SK-N-SH (cell line): ENCODE data around the gene MACROD2. TPM values are rescaled to one million over a fixed set of nuclear protein-coding genes. Genes with fewer than 3 reads are reported as not detected.

ENCODE experiments used
- CTCF ChIA-PET: fragments of 300-600, 350-600 bp; formaldehyde crosslinking; extraction: SDS; loops from one replicate; lab custom pipeline; 2021; lab: Yijun Ruan, JAX
- POLR2A ChIA-PET: fragments of 350-600 bp; sonication (Branson Sonifier 250); formaldehyde crosslinking; extraction: SDS; loops from one replicate; lab custom pipeline; 2020; ENCODE audit warnings: antibody characterized with exemption, inconsistent platforms; lab: Yijun Ruan, JAX
- DNase-seq: peaks from one replicate; pipeline ENCODE4 v3.0.0; 2012
- H2AFZ ChIP-seq: fragments of 200-600 bp; sonication (generic); 2 replicates; pipeline ENCODE4 v1.8.1; 2016; ENCODE audit warnings: antibody characterized with exemption, mild to moderate bottlenecking, low read depth
- H3F3A ChIP-seq: fragments of 200-600 bp; sonication (generic); replicated peaks from 2 replicates; pipeline ENCODE3; 2016; ENCODE audit warnings: antibody characterized with exemption, mild to moderate bottlenecking; ENCODE audit not compliant: insufficient read depth
- H3K27ac ChIP-seq, 2 experiments: fragments of 200-500 bp in 1 of 2; fragments of 200-600 bp in 1 of 2; sonication (Bioruptor generic) in 1 of 2; sonication (generic), shearing (Covaris generic) in 1 of 2; 2 replicates each; pipeline versions ENCODE4 v1.5.1 to v1.6.1; 2014 to 2016; ENCODE audit warnings: low read depth in 2 of 2, inconsistent platforms in 1 of 2, low read length in 1 of 2, mild to moderate bottlenecking in 1 of 2, mixed read lengths in 1 of 2
- H3K27me3 ChIP-seq: fragments of 200-600 bp; sonication (generic), shearing (Covaris generic); 2 replicates; pipeline ENCODE4 v1.6.1; 2016; ENCODE audit warnings: mixed run types; ENCODE audit not compliant: insufficient read depth
- H3K36me3 ChIP-seq, 2 experiments: fragments of 200-500 bp in 1 of 2; fragments of 200-600 bp in 1 of 2; sonication (Bioruptor generic) in 1 of 2; sonication (generic) in 1 of 2; replicated peaks in 1 of 2; 2 replicates each; pipeline versions ENCODE3 to v1.5.1; 2014 to 2016; ENCODE audit warnings: low read length in 1 of 2, mild to moderate bottlenecking in 1 of 2; ENCODE audit not compliant: insufficient read depth in 2 of 2, control insufficient read depth in 1 of 2
- H3K4me1 ChIP-seq, 2 experiments: fragments of 200-500 bp in 1 of 2; fragments of 200-600 bp in 1 of 2; sonication (Bioruptor generic) in 1 of 2; sonication (generic), shearing (Covaris generic) in 1 of 2; 2 replicates each; pipeline versions ENCODE4 v1.5.1 to v1.6.1; 2014 to 2016; ENCODE audit warnings: low read depth in 1 of 2, low read length in 1 of 2, mixed run types in 1 of 2; ENCODE audit not compliant: insufficient read depth in 2 of 2, control insufficient read depth in 1 of 2
- H3K4me2 ChIP-seq: fragments of 200-600 bp; sonication (generic), shearing (Covaris generic); 2 replicates; pipeline ENCODE4 v1.6.1; 2017; ENCODE audit warnings: mixed run types
- H3K4me3 ChIP-seq, 2 experiments: fragments of 200-500 bp in 1 of 2; fragments of 200-600 bp in 1 of 2; sonication (Bioruptor generic) in 1 of 2; sonication (generic), shearing (Covaris generic) in 1 of 2; 2 replicates each; pipeline versions ENCODE4 v1.5.1 to v1.8.1; 2014 to 2016; ENCODE audit warnings: low read depth in 2 of 2, inconsistent platforms in 1 of 2, low read length in 1 of 2, mild to moderate bottlenecking in 1 of 2, mixed read lengths in 1 of 2, moderate library complexity in 1 of 2
- H3K79me2 ChIP-seq: fragments of 200-600 bp; sonication (generic); 2 replicates; pipeline ENCODE4 v1.8.1; 2017; ENCODE audit warnings: mild to moderate bottlenecking; ENCODE audit not compliant: insufficient read depth
- H3K9ac ChIP-seq: fragments of 200-600 bp; sonication (generic); 2 replicates; pipeline ENCODE4 v1.6.1; 2017; ENCODE audit warnings: mixed run types
- H3K9me2 ChIP-seq: fragments of 200-600 bp; sonication (generic); 2 replicates; pipeline ENCODE4 v1.6.1; 2017; ENCODE audit warnings: mixed run types
- H3K9me3 ChIP-seq: fragments of 200-600 bp; sonication (generic); 2 replicates; pipeline ENCODE4 v1.6.1; 2017; ENCODE audit warnings: mixed run types, mild to moderate bottlenecking, moderate library complexity
- H4K20me1 ChIP-seq: fragments of 200-600 bp; sonication (generic); 2 replicates; pipeline ENCODE4 v1.6.1; 2017; ENCODE audit warnings: mild to moderate bottlenecking, mixed run types; ENCODE audit not compliant: insufficient read depth
- ELF1 ChIP-seq: IDR thresholded peaks from 2 replicates; pipeline ENCODE4 v1.4.0; 2012
- EP300 ChIP-seq, 2 experiments: IDR thresholded peaks; 2 replicates each; pipeline versions ENCODE4 v1.4.0 to v1.6.1; 2012; ENCODE audit warnings: borderline replicate concordance in 1 of 2, low read depth in 1 of 2, low read length in 1 of 2
- FOSL2 ChIP-seq: IDR thresholded peaks from 2 replicates; pipeline ENCODE4 v1.4.0; 2012; ENCODE audit warnings: low read depth, mild to moderate bottlenecking, moderate library complexity, borderline replicate concordance
- GABPA ChIP-seq: IDR thresholded peaks from 2 replicates; pipeline ENCODE4 v1.4.0; 2012; ENCODE audit warnings: low read depth, mild to moderate bottlenecking
- GATA2 ChIP-seq: sonication (generic); formaldehyde crosslinking; IDR thresholded peaks from 2 replicates; pipeline ENCODE4 v1.5.0; 2020; ENCODE audit warnings: mild to moderate bottlenecking, missing genetic modification reagents
- JUND ChIP-seq: IDR thresholded peaks from 2 replicates; pipeline ENCODE4 v1.4.0; 2012
- MEF2A ChIP-seq: IDR thresholded peaks from 2 replicates; pipeline ENCODE4 v1.4.0; 2012; ENCODE audit warnings: low read depth, borderline replicate concordance
- MXI1 ChIP-seq: IDR thresholded peaks from 2 replicates; pipeline ENCODE4 v1.6.1; 2012; ENCODE audit warnings: mild to moderate bottlenecking, low read depth, low read length, improper control_type of control experiment
- NFIC ChIP-seq: IDR thresholded peaks from 2 replicates; pipeline ENCODE4 v1.4.0; 2012; ENCODE audit warnings: borderline replicate concordance
- RAD21 ChIP-seq: IDR thresholded peaks from 2 replicates; pipeline ENCODE4 v1.6.1; 2012; ENCODE audit warnings: mild to moderate bottlenecking, low read length
- RCOR1 ChIP-seq: fragments of 150-350 bp; IDR thresholded peaks from 2 replicates; pipeline ENCODE4 v1.6.1; 2017; ENCODE audit warnings: antibody characterized with exemption, low read length
- RFX5 ChIP-seq: IDR thresholded peaks from 2 replicates; pipeline ENCODE4 v1.6.1; 2012; ENCODE audit warnings: mild to moderate bottlenecking, improper control_type of control experiment, low read length
- TAF1 ChIP-seq: IDR thresholded peaks from 2 replicates; pipeline ENCODE4 v1.6.1; 2012; ENCODE audit warnings: low read depth, mild to moderate bottlenecking, low read length, moderate library complexity, borderline replicate concordance
- TEAD4 ChIP-seq: IDR thresholded peaks from 2 replicates; pipeline ENCODE4 v1.4.0; 2012; ENCODE audit warnings: mild to moderate bottlenecking, borderline replicate concordance; ENCODE audit not compliant: insufficient read depth
- YY1 ChIP-seq: IDR thresholded peaks from 2 replicates; pipeline ENCODE4 v1.4.0; 2012; ENCODE audit warnings: low read depth, mild to moderate bottlenecking
- WGBS: methylation state at CpG from one replicate; pipeline ENCODE4 v1.1.6; 2017; ENCODE audit warnings: low lambda C conversion rate; 5-methylcytosine and 5-hydroxymethylcytosine counted together
- polyA plus RNA-seq, 3 experiments: library from polyadenylated mRNA; depleted of rRNA; stranded (reverse); fragments of >200 nt; gene quantifications; 2 replicates each; pipeline ENCODE4 v1.2.3, GENCODE V29; 2012
- TF ChIP-seq, protein P1 (sequence below): fragments of 150-350 bp; IDR thresholded peaks from 2 replicates; pipeline ENCODE4 v1.6.1; 2017; ENCODE audit warnings: antibody characterized with exemption, low read length, low read depth, borderline replicate concordance
- TF ChIP-seq, protein P2 (sequence below): IDR thresholded peaks from 2 replicates; pipeline ENCODE4 v1.4.0; 2012; ENCODE audit warnings: low read depth, borderline replicate concordance
- TF ChIP-seq, protein P3 (sequence below): IDR thresholded peaks from 2 replicates; pipeline ENCODE4 v1.4.0; 2012; ENCODE audit warnings: low read depth
- TF ChIP-seq, protein P4 (sequence below): fragments of 150-350 bp; IDR thresholded peaks from 2 replicates; pipeline ENCODE4 v1.6.1; 2016; ENCODE audit warnings: mild to moderate bottlenecking, low read depth, low read length

Gene MACROD2
- polyA plus RNA-seq, 1 of the 3 experiments (the other 2 are of a cell fraction), result 0.33 TPM

DNA sequence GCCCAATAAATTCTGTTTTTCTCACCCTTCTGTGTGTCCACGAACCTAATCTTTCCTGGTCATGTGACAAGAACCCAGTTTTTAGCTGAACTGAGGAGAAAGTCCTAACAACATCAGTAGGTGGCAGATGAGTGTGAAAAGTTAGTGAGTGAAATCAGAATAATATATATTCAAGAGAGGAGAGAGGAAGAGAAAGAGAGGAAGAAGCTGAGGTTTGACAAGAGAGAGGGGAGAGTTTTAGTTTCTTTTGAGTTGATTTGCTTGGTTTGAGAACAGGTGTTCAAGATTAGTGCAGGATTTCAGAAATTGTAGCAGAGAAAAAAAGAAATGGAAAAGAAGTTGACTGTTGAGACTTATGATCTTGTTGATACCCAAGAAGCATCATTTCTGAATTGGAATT, 1272.6 kb downstream of the MACROD2 start:
- no peak overlapping the region for H3K4me2 ChIP-seq
- TF ChIP-seq RCOR1 (no peak), RAD21 (no peak), MXI1 (no peak), RFX5 (no peak)
- TF ChIP-seq, protein P1, sequence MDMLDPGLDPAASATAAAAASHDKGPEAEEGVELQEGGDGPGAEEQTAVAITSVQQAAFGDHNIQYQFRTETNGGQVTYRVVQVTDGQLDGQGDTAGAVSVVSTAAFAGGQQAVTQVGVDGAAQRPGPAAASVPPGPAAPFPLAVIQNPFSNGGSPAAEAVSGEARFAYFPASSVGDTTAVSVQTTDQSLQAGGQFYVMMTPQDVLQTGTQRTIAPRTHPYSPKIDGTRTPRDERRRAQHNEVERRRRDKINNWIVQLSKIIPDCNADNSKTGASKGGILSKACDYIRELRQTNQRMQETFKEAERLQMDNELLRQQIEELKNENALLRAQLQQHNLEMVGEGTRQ, result no peak
- TF ChIP-seq, all 33 proteins: peak for 0
- DNase-seq, result no peak
- no peak overlapping the region for H3K9ac ChIP-seq
- peaks cover 0 to 5% of the 10 kb centered on the region in 2 experiments; a peak in 1 of 4 replicates for H3K4me1 ChIP-seq
- ChIA-PET POLR2A (no interaction called here), CTCF (interaction anchor here (0.6 kb wide), 1 partner anchor 378 kb away, joined by 3 read pairs; no protein-coding TSS in a partner anchor)
- no peak overlapping the region for H3K4me3 ChIP-seq
- H3K79me2 ChIP-seq, result no peaks in the 10 kb centered on the region
- no peaks in the 10 kb centered on the region for H3K36me3 ChIP-seq
- H3K27me3 ChIP-seq, result no peaks in the 10 kb centered on the region
- no peaks in the 10 kb centered on the region for H4K20me1 ChIP-seq
- no peaks in the 10 kb centered on the region for H3K9me2 ChIP-seq
- no peaks in the 10 kb centered on the region for H3K9me3 ChIP-seq
- H3F3A ChIP-seq, result no peaks in the 10 kb centered on the region
- H2AFZ ChIP-seq, result no peak overlapping the region
- H3K27ac ChIP-seq, result no peak overlapping the region
- WGBS, result 31% methylated on average over 1 of the region's 1 CpG

DNA sequence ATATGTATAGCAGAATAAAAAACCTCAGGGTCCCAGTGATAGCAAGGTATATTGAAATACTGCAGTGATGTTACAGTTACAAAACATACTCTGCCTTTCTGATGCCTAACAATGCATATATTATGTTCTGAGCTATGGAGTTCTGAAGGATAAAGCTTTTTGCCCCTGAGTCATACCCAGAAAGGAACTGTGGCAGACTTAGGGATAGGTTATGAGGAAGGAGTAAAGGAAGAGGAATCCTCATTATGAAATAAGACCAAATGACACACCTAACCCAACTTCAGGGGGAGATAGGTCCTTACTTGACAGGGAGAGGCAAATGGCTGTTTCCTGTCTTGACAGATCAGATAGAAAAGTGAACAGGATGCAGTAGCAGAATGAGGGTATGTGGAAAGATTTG, 1282.7 kb downstream of the MACROD2 start:
- H4K20me1 ChIP-seq, result no peaks in the 10 kb centered on the region
- no peak overlapping the region for H2AFZ ChIP-seq
- no peak overlapping the region for H3K4me2 ChIP-seq

More for the DNA sequence above, 1282.7 kb downstream of the MACROD2 start:
- no peak overlapping the region for H3K9ac ChIP-seq
- H3K4me3 ChIP-seq, result no peak overlapping the region
- ChIA-PET POLR2A (no interaction called here), CTCF (interaction anchor here (1.0 kb wide), 1 partner anchor 8 kb away, joined by 3 read pairs; no protein-coding TSS in a partner anchor)
- DNase-seq, result no peak
- H3K9me2 ChIP-seq, result no peaks in the 10 kb centered on the region
- H3F3A ChIP-seq, result no peaks in the 10 kb centered on the region
- no peaks in the 10 kb centered on the region for H3K27me3 ChIP-seq
- H3K27ac ChIP-seq, result no peak overlapping the region
- H3K79me2 ChIP-seq, result no peaks in the 10 kb centered on the region
- H3K4me1 ChIP-seq, result no peaks in the 10 kb centered on the region
- no peaks in the 10 kb centered on the region for H3K9me3 ChIP-seq
- TF ChIP-seq EP300 (IDR thresholded peaks at IDR 0.05; ENCODE audit: borderline replicate concordance in 1 of 2, low read depth in 1 of 2, low read length in 1 of 2), result no peak
- TF ChIP-seq RFX5, result no peak
- TF ChIP-seq NFIC, result no peak
- TF ChIP-seq ELF1, result no peak
- TF ChIP-seq MEF2A, result no peak
- no peak for TF ChIP-seq RCOR1
- no peak for TF ChIP-seq FOSL2
- TF ChIP-seq, protein P2, sequence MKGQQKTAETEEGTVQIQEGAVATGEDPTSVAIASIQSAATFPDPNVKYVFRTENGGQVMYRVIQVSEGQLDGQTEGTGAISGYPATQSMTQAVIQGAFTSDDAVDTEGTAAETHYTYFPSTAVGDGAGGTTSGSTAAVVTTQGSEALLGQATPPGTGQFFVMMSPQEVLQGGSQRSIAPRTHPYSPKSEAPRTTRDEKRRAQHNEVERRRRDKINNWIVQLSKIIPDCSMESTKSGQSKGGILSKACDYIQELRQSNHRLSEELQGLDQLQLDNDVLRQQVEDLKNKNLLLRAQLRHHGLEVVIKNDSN, result no peak
- TF ChIP-seq, protein P3, sequence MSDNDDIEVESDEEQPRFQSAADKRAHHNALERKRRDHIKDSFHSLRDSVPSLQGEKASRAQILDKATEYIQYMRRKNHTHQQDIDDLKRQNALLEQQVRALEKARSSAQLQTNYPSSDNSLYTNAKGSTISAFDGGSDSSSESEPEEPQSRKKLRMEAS, result no peak
- TF ChIP-seq, protein P4, sequence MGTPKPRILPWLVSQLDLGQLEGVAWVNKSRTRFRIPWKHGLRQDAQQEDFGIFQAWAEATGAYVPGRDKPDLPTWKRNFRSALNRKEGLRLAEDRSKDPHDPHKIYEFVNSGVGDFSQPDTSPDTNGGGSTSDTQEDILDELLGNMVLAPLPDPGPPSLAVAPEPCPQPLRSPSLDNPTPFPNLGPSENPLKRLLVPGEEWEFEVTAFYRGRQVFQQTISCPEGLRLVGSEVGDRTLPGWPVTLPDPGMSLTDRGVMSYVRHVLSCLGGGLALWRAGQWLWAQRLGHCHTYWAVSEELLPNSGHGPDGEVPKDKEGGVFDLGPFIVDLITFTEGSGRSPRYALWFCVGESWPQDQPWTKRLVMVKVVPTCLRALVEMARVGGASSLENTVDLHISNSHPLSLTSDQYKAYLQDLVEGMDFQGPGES, result no peak
- no peak for TF ChIP-seq JUND
- TF ChIP-seq TAF1, result no peak
- TF ChIP-seq YY1, result no peak
- no peak for TF ChIP-seq RAD21
- no peak for TF ChIP-seq TEAD4
- TF ChIP-seq GABPA, result no peak
- no peak for TF ChIP-seq GATA2 (CRISPR knock-in tag)
- no peaks in the 10 kb centered on the region for H3K36me3 ChIP-seq
